ENCODE data around the gene CD8A.

The CD8A gene

DNA sequence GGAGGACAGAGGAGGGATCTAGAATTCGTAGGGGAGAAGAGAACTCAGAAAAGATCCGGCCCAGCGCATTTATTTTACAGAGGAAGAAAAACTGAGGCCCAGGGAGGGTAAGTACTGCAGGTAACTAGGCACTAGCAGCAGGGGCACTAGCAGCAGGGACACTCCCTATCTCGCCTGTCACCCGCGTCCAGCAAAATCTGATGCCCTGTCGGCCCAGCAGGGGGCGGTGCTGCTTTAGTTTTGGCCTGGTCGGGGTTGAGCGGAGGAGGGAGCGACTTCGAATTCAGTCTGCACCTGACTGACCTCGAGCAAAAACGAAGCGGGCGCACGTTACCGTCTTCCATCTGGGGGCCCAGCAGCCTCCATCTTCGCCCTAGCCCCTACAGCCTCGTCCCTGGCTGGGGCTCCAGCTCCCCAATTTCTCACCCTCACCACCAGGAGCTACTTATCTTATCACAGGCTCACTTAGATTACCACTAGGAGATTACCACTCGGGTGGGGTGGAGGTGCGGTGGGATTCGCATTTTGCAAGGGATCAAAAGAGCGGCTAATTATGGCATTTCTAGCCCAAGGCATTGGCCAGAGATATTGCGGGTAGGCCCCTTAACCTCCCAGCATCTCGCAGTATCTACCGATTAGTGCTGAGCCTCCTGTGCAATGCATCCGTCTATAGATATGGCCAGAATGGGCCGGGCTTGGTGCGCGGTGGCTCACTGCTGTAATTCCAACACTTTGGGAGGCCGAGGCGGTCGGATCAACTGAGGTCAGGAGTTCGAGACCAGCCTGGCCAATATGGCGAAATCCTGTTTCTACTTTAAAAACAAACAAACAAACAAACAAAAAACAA is 17.8 kb upstream of the CD8A start:
- peak; percentile 52 for DNase-seq (ENCODE audit: low read depth)

DNA sequence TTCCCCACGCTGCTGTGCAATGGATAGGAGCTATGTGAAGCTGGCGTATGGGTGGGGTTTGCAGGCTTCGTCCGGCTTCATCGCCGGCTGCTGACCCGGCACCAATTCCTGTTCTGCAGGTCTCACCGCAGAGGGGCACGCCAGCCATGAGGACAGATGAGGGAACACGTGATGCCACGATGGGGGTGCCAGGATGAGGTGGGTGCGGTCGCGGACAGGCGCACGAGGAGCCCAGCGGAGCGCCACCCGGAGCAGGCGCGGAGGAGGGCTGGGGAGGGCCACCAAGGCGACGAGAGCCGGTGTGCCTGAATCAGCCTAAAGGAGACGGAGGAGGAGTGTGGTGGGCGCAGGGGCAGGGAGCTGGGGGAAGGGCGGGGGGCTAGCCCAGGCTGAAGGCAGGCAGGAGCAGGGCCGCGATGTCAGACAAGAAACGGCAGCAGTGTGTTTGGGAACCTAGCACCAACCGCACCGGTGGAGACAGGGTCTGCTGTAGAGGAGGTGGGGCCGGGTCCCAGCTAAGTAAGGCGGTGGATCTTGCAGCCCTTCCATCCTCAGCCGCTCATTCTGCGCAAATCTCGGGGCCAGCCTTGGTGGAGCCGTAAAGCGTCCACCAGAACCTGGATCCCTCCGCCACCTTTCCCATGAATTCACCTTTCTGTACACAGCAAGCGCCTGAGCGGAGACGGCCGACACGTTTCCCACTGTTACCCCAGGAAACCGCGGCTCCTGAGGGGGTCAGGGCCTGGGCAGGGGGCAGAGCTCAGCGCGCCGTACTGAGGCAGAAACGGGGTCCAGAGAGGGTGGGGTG is 17.0 kb upstream of the CD8A start:
- no peak for DNase-seq (ENCODE audit: low read depth)

DNA sequence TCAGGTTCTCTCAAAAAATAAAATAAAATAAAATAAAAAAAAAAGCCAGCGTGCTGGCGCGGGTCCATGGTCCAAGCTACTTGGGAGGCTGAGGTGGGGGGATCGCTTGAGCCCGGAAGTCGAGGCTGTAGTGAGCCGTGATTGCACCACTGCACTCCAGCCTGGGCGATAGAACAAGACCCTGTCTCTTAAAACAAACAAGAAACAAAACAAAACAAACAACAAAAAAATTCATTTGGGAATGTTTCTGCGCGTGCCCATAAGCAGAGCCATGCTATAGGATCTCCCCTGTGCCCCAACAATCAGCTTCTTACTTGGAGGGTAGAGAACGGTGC is 16.4 kb upstream of the CD8A start:
- DNase-seq (ENCODE audit: low read depth) = no peak

- no peak for DNase-seq (ENCODE audit: low read depth)
Measured at GRCh38 chr2:86806059-86806857, 15.5 kb upstream of the CD8A start.

DNA sequence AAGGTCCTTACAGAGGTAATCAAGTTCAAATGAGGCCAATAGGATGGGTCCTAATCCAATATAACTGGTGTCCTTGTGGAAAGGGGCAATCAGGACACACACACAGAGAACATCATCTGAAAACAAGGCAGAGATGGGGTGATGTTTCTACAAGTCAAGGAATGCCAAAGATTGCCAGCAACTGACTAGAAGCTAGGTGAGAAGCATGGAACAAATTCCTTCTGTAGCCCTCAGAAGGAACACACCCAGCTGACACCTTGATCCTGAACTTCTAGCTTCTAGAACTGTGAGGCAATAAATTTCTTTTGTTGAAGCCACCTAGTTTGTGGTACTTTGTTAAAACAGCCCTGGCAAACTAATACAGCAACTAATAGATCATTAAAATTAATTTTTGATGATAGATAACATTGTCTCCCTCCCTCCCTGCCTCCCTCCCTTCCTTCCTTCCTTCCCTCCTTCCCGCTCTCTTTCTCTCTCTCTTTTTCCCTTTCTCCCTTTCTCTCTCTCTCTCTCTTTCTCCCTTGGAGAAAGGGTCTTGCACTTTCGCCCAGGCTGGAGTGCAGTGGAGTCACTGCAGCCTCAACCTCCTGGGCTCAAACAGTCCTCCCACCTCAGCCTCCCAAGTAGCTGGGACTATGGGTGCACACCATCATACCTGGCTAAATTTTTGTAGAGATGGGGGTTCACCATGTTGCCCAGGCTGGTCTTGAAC is 10.3 kb upstream of the CD8A start:
- no peak for DNase-seq (ENCODE audit: low read depth)

DNA sequence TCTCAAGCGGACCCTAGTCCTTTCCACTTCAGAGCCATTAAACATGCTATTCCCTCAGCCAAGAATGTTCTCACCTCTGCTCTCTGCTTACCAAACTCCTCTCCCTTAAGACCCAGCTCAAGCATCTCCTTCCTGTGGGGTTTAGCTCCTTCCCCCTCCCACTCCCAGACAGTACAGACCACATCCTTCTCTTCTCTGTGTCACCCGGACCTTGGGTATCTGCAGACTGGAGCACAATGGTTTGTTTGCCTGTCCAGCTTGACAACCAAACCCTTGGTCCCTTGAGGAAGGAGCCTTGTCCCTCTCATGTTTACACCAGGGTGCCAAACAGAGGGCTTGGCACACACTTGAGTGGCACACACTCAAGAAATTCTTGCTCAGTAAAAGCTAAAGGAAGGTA is 4.1 kb upstream of the CD8A start:
- DNase-seq (ENCODE audit: low read depth) = no peak

- no peak for DNase-seq (ENCODE audit: low read depth)
Measured at GRCh38 chr2:86793752-86794151, 3.0 kb upstream of the CD8A start.

DNA sequence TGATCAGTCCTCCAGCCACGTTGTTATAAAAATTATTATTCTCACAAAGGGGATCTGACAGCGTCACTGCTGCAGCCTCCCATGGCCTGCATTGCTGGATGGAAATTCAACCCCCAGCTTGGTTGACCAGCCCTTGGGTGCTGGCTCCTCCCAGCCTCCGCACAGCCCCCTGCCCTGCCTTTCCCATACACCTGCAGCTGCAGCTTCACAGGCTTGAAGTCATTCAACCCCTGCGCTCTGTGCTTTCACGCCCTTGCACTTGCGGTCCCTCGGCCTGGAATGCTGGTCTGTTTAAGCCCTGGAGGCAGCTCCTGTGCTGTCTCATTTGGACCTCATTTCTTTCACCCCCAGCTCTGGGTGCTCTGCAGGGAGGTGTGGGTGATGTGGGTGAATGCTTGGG is 860 bp upstream of the CD8A start:
- no peak for DNase-seq (ENCODE audit: low read depth)

DNA sequence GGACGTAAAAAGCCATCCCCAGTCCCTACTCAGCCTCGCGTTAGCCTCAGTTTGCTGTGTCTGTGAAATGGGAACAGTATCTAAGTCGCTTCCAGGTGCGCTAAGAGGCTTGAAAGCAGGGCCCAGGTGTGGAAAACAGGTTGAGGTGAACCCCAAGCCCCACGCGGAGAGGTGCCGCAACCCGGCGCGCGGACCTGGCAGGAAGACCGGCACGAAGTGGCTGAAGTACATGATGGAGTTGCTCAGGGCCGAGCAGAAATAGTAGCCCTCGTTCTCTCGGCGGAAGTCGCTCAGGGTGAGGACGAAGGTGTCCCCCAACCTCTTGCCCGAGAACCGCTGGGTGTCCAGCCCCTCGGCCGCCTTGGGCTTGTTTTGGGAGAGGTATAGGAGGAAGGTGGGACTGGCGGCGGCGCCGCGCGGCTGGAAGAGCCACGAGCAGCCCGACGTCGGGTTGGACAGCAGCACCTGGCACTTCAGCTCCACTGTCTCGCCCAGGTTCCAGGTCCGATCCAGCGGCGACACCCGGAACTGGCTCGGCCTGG is 508 bp downstream of the CD8A start:
- no peak for DNase-seq (ENCODE audit: low read depth)

- DNase-seq (ENCODE audit: low read depth) = no peak
Measured at GRCh38 chr2:86789687-86790133, 1.0 kb downstream of the CD8A start.

DNA sequence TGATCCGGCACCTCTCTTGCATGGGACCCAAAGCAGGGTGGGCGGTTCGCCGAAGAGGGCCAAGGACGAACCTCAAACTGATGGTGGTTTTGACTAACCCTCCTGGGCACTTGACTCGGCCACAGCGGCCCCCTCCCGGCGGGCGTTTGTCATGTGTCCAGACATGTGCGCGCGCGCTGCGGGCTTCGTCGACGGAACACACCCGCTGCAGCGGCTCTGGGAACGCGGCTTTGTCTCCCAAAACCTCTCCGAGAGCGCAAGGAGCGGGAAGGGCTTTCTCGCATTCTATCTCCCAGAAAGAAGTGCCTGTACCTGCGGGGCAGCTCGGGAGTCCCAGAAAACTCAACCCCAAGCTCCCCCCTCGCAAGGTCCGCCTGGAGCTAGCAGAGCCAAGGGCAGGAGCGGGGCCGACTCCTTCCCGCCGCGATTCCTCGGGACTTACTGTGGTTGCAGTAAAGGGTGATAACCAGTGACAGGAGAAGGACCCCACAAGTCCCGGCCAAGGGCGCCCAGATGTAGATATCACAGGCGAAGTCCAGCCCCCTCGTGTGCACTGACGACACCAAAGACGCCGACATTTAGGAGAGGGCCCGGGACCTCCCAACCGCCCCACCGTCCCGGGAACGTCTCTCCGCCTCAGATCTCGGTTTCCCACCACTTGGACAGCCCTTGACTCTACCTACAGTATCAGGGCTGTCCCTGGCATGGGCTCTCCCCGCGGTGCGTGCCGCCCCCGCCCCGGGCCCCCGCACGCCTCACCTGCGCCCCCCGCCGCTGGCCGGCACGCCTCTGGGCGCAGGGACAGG is 1.6 kb downstream of the CD8A start:
- DNase-seq (ENCODE audit: low read depth) = no peak

DNA sequence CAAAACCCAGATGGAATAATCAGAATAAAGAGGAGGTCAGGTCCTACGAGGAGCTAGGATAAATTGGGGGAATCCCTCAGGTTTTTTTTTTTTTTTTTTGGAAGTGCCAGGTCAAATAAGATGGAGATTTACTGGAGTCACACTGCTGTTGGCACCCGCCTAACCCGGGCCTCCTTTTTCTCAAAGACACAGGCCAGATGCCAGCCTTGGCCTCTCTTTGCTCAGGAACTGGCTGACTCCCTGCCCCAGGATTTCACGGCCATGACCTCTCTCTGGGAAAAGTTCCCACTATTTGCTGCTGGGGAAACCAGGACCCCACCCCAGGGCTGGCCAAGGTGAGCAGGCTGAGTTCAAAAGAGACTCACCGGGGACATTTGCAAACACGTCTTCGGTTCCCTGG is 2.5 kb downstream of the CD8A start:
- DNase-seq (ENCODE audit: low read depth) = no peak

GRCh38 chr2:86787736-86788135 is 3.0 kb downstream of the CD8A start:
- no peak for DNase-seq (ENCODE audit: low read depth)

GRCh38 chr2:86786001-86786536 is 4.6 kb downstream of the CD8A start:
- DNase-seq (ENCODE audit: low read depth) = no peak

DNA sequence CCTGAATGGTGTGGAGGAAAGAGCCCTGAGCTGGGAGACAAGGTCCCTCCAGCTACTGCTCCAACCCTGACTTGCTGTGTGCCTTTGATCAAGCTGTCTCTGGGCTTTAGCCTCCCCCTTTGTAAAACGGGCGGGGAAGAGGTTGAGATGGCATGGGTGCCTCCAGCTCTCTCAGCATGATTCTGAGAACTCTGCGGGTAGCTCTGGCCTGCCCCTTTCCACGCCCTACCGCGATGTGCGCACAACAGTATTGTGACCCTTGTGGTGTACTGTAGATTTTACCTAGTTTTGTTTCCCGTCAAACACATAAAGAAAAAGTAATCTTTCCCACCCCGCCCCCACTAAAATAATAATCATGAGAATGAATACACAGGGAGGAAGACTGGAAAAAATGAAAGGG is 5.3 kb downstream of the CD8A start:
- no peak for DNase-seq (ENCODE audit: low read depth)

DNA sequence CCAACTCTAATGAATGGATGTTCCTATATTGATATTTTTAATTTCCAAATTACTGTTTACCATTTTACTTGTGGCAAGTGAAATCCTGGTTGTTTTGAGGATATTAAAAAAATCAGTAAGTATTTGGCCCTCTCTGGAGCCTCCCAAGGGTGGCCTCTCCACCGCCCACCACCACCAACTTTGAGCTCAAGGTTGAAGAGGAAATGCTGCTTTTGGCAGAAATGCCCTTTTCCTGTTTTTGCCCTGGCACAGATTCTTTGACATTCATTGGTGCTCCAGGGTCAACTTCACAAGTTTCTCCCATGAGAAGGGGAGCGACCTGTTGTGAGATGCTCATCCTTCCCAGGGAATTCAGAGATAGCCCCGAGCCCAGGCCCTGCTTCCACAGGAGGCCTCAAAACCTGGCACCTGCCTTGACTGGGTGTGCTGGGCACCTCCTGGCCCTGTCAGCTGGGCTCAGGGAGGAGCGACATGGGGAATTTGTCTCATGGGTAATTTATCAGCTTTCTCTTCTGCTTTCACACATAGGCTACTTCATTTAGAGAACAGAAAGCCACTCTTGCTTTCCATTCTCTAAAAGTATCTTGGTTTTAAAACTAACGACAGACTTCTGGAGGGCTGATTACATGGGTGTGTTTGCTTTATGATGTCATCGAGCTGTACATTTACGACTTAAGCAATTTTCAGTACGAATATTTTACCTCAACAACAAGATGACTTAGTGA is 6.9 kb downstream of the CD8A start:
- DNase-seq (ENCODE audit: low read depth) = no peak

GRCh38 chr2:86782748-86783147 is 8.0 kb downstream of the CD8A start:
- DNase-seq (ENCODE audit: low read depth) = no peak

GRCh38 chr2:86781363-86781762 is 9.3 kb downstream of the CD8A start:
- DNase-seq (ENCODE audit: low read depth) = peak; percentile 11

- no peak for DNase-seq (ENCODE audit: low read depth)
Measured at GRCh38 chr2:86779971-86780370, 10.7 kb downstream of the CD8A start.

- no peak for DNase-seq (ENCODE audit: low read depth)
Measured at GRCh38 chr2:86778957-86779356, 11.8 kb downstream of the CD8A start.

All from CMK (cell line).